Stomach (tissue), 4 donors: ENCODE measurements around the gene MTX3.

ENCODE experiments used
- POLR2A ChIP-seq, 4 donors: fragments of 450-650 bp; IDR thresholded peaks; one replicate each; pipeline ENCODE4 v1.6.1; 2016; ENCODE audit warnings: antibody characterized with exemption in 4 of 4, control low read depth in 2 of 4, mild to moderate bottlenecking in 1 of 4, moderate library complexity in 1 of 4
- POLR2AphosphoS5 ChIP-seq, 3 donors: sonication (generic); formaldehyde crosslinking; IDR thresholded peaks; one replicate each; pipeline ENCODE4 v1.6.1; 2016; ENCODE audit warnings: antibody characterized with exemption in 3 of 3
- TF ChIP-seq, protein P1 (sequence below), 7 experiments: fragments of 450-650 bp in 4 of 7; fragments of 200-600 bp in 3 of 7; sonication (generic) in 3 of 7; IDR thresholded peaks; one replicate each; pipeline ENCODE4 v1.5.1; 2016 to 2019; ENCODE audit warnings: antibody characterized with exemption in 7 of 7, control low read depth in 2 of 7, mild to moderate bottlenecking in 1 of 7

DNA sequence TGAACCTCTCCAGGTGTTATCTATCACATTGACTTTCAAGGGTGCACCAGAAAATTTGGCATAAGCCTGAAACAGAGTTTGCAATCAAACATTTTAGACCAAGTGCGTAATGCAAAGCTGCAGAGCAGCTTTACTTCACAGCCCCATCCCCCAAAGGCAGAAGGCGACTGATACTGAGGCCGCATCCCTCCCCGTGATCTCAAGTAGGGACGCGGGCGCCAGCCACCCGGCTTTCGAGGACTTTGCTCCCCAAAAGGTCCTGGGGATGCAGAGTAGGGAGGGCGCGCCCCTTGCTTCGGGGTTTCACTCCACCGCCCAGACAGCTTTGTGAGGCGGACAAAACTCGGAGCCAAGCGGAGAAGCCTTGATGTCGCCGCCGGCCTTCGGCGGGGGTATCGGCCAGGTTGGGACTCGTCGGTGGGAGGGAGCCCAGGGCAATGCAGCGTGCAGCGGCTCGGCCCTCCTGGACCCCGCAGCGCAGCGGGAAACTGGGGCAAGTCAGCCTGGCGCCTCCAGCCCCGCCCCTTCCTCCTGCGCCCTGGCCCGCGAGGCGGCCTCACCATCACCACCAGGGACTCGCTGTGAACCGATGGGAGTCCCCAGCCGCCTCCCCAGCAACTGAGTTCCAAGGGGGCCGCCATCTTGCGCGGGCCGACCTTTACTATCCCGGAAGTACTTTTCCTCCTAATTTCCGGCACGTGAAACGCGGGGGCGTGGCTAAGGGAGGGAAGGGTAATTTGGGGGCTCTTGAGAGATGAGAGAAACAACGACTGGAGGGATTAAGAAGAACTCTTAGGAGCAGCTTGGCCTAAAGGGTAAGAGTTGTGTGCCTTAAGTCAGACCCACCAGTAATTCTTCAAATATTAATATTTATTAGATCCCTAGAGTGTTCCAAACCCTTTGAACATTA lies at the start of gene MTX3:
- TF ChIP-seq, protein P1, sequence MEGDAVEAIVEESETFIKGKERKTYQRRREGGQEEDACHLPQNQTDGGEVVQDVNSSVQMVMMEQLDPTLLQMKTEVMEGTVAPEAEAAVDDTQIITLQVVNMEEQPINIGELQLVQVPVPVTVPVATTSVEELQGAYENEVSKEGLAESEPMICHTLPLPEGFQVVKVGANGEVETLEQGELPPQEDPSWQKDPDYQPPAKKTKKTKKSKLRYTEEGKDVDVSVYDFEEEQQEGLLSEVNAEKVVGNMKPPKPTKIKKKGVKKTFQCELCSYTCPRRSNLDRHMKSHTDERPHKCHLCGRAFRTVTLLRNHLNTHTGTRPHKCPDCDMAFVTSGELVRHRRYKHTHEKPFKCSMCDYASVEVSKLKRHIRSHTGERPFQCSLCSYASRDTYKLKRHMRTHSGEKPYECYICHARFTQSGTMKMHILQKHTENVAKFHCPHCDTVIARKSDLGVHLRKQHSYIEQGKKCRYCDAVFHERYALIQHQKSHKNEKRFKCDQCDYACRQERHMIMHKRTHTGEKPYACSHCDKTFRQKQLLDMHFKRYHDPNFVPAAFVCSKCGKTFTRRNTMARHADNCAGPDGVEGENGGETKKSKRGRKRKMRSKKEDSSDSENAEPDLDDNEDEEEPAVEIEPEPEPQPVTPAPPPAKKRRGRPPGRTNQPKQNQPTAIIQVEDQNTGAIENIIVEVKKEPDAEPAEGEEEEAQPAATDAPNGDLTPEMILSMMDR (IDR thresholded peaks at IDR 0.05), result no peak
- TF ChIP-seq POLR2A (IDR thresholded peaks at IDR 0.05) (no peak), POLR2AphosphoS5 (IDR thresholded peaks at IDR 0.05) (peak; percentile 34 to 71 (median 50))
